HG03108 (cell line): ENCODE data around the gene SEC22A.
"Not testable (repeated sequence)": the region's sequence is repeated elsewhere in the genome, so short reads cannot be mapped to it uniquely, and the experiment has no call there.

Source experiments
- ATAC-seq: cut with Tn5 transposase; IDR thresholded peaks from one replicate; pipeline ENCODE4 v1.9.1; 2021; ENCODE audit warnings: moderate library complexity; ENCODE audit not compliant: unreplicated experiment

Gene SEC22A

GRCh38 chr3:123169930-123170329 lies 31.8 kb upstream of the SEC22A start:
- ATAC-seq: no peak

- no peak for ATAC-seq
These were observed 21.0 kb upstream of the SEC22A start for GRCh38 chr3:123180791-123181190.

- ATAC-seq: no peak
These were observed 15.0 kb upstream of the SEC22A start for GRCh38 chr3:123186695-123187094.

- no peak for ATAC-seq
These were observed 13.7 kb upstream of the SEC22A start for GRCh38 chr3:123188058-123188457.

DNA sequence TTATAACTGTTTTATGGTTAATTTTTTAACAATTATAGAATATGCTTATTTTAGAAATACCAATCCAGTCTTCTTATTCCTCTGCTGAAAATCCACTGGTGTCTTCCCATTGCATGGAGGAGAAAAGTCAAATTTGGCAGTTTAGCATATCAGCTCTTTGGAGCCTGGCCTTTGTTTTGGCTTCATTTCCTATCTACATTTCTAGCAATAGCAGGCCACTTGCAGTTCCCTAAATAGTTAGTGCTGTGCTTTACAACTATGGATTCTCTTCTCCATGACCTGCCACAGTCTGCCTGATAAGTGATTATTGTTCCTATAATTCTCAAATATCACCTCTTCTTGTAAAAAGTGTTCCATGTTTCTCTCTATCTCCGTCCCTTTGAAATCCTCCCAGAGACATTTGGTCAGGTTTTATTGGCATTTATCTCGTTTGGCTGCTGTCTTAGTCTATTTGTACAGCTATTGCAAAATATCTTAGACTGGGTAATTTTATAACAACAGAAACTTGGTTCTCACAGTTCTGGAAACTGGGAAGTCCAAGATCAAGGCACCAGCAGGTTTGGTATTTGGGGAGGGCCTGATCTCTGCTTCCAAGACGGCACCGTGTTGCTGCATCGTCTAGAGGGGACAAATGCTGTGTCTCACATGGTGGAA lies 8.2 kb upstream of the SEC22A start:
- no peak for ATAC-seq

DNA sequence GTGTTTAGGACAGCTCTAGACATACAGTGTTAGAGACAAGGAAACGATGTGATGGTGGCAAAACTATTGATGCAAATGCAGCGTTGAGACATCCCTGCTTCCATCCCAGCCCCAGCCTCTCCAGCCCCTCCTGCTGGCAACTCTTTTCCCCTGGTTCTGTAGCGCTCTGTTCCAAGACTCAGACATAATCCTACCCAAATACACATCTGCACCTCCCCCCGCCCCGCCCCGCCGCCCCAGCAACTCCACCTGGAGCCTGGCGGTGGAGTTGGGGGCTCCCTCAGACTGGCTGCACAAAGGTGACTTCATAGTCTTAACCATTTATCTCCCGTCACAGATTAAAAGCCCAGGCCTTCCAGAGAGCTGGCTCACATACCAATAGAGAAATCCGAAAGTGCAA lies 7.2 kb upstream of the SEC22A start:
- no peak for ATAC-seq

DNA sequence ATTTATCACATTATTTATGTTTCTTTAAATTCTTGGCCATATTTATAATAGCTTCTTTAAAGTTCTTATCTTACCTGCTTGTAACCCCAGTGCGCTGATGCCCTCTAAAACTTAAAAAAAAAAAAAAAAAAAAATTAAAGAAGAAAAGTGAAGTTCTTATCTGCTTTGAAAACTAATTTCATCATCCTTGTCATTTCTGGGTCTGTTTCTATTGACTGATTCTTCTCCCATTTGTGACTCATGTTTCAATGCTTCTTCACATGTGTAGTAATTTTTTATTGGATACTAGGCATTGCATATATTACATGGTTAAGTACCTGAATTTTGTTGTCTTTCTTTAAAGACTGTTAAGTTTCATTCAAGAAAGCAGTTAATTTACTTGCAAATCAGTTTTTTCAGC lies 3.4 kb upstream of the SEC22A start:
- no peak for ATAC-seq

DNA sequence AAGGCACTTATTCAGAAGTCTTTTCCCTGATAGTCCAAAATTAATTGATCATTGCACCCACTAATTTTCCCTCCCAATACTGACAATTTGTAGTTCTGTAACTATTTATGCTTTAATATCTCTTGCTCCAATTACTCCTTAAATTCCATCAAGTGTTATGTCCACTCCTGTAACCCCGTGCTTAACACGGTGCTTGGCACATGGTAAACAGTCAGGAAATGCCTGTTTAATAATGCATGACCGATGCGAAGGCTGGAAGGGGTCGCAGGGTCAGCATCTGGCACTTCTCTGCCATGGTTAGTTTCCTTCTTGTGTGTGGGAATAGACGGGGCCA lies 553 bp upstream of the SEC22A start:
- no peak for ATAC-seq

GRCh38 chr3:123202451-123202850 lies 708 bp downstream of the SEC22A start:
- no peak for ATAC-seq

DNA sequence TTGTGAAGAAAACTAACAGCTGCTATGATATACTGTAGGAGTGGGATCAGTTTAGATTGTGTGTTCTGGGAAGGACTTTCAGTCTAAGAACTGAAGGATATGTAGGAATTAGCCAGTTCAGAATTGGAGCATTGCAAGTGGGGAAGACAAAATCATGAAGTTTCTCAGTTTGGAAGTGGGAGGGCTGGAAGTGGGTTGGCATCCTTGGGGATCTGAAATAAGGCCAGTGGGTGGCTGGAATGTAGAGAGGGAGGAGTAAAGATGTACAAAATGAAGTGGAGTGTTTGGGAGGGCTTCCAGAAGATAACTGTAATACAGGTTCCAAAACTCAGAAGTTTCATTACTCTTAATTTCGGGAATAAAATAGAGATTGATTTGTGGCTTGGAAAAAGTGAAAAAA lies 17.2 kb downstream of the SEC22A start:
- ATAC-seq: no peak

DNA sequence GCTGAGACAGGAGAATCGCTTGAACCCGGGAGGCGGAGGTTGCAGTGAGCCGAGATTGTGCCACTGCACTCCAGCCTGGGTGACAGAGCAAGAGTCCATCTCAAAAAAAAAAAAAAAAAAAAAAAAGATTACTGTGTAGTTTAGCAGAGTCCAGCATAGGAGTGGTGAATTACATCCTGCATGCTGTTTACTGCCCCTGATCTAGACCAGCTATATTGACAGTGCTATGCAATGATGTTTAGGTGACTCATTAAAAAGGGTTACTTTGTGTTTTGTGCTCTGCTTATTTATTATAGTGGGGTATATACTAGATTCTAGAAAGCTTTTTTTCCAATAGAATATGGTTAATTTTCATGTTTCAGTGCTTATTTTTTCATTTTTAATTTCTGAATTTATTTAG lies 19.6 kb downstream of the SEC22A start:
- ATAC-seq: not testable (repeated sequence)

GRCh38 chr3:123225016-123225415 lies 23.3 kb downstream of the SEC22A start:
- ATAC-seq: no peak

DNA sequence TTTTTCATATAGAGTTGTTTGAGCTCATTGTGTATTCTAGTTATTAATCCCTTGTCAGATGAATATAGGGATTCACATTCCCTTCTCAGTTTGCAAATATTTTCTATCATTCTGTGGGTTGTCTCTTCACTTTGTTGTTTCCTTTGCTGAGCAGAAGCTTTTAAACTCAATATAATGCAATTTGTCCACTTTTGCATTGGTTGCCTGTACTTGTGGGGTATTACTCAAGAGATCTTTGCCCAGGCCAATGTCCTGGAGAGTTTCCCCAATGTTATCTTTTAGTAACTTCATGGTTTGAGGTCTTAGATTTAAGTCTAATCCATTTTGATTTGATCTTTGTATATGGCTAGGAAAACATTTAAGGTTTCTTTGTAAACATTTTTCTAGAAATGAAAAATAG lies 24.8 kb downstream of the SEC22A start:
- ATAC-seq: no peak

DNA sequence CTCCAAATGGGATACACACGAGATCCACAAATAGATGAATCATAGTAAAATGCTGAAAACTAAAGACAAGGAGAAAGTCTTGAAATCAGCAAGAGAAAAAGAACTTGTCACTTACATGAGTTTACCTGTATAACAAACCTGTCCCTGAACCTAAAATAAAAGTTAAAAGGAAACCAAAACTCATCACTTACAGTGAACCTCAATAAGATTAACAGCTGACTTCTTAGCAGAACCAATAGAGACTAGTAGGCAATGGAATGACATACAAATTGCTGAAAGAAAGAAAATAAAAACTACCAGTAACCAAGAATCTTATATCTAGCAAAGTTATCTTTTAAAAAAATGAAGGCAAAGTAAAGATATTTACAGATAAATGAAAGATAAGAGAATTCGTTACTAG lies 27.4 kb downstream of the SEC22A start:
- ATAC-seq: no peak

DNA sequence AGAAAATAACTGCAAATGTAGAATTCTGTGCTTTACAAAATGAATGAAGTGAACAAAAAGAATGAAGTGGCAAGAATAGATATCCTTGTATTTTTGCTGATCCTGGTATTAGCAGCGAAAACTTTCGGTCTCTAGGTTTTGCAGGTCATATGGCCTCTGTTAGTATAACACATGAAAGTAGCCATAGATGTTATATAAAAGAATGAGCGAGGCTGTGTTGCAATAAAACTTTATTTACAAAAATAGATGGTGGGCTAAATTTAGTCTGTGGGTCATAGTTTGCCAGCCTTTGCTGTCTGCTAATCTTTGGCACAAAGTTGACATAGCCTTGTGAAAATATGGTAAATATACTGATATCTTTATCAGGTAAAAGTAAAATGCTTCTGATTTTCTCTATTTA lies 35.2 kb downstream of the SEC22A start:
- ATAC-seq: no peak

- ATAC-seq: not testable (repeated sequence)
These were observed 37.4 kb downstream of the SEC22A start for GRCh38 chr3:123239186-123239585.

DNA sequence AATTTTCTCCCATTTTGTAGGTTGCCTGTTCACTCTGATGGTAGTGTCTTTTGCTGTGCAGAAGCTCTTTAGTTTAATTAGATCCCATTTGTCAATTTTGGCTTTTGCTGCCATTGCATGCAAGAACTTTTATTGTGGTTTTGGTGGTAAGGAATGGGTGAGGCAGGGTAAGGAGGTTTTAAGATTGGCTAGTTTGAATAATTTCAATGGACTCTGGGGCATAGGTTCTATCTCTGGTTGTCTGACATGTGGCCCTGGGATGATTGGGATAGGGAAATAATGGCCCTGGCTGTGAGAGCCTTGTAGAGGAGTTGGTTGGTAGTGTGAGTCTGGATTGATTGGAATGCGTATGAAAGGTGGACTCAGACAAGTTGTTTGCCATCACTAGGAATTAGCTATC lies 38.0 kb downstream of the SEC22A start:
- ATAC-seq: no peak

GRCh38 chr3:123244128-123244527 lies 42.4 kb downstream of the SEC22A start:
- no peak for ATAC-seq

DNA sequence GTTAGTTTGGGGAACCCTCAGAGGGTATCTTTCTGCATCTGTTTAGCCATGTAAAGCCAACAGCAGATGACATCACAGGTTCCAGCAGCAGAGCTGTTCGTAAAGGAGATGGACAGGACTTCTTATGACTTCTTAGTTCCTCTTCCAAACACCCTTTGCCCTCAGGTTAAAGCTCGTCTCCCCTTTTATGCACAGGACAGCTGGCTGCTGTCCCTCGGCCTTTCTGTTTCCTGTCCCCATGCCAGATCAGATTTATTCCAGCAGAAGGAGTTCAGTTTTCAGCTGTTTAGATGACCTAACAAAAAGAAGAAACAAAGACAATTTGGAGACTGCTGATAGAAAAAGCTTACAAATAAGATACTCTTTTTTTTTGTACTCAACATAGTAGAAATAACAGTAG lies 45.1 kb downstream of the SEC22A start:
- ATAC-seq: no peak

- no peak for ATAC-seq
These were observed 54.5 kb downstream of the SEC22A start for GRCh38 chr3:123256256-123256655.

DNA sequence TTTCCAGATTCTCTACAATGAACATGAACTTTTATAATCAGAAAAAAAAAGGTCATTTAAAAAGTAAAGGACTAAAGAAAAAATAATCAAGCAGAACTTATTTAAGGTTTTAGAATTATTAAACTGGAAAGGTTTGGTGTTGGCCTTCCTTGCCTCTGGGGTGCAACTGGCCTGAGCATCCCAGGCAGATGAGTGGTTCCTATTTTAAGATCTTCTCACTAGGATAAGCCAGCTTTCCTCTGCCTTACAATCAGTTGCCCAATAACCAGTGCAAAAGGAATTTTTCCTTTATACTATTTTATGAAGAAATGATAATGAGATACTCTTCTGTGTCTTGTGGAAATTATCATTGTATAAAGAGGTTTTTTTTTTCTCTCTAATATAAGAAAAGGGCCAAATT lies 56.6 kb downstream of the SEC22A start:
- ATAC-seq: no peak

DNA sequence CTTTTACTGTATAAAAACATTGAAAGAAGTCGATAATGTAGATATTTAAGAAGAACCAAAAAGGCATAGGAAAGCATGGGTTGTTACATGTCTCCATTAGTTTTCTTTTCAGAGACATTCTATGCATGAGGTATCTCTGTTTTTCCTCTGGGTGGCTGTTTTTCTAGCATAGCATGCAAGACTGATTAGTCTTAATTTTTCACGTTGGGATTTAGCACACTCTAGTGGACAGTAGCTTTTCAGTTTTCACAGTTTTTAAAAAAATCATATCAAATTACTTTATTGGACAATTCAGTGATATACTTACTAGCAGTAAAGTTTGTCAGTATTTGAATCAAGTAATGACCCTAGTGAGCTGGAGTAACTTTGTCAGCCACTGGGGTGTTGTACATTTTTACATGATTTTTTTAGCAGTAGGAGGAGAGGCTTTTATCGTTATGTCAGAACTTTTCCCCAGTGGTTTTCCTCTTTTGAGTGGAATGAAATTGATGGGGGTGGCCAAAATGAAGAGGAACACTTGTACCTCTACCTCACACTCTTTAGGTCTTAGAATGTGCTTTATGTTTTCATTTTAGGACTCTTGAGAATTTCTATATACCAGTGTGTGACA lies 57.2 kb downstream of the SEC22A start:
- ATAC-seq: no peak

DNA sequence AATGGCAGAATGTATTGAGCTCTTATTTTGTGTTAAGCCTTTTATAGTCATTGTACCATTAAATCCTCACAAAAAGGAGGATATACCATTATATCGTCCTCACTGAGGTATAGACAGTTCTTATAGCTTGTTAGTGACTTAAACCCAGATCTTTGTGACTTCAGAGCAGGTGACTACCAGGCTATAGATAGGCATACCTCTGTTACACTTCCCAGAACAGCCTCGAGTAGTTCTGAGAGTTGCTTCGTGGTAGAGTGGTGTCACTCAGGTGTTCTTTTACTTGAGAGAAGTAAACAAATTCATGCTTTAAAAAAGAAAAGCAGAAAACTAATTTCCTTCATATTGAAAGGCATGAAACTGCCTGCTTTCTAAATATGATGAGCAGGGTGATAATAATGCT lies 59.9 kb downstream of the SEC22A start:
- ATAC-seq: no peak
